GM19035 (cell line): Measurements from ENCODE around the gene TBL2.
A peak's percentile ranks its signal among the peaks of the same experiment; 100 is the strongest.
"Not testable (repeated sequence)": the region's sequence is repeated elsewhere in the genome, so short reads cannot be mapped to it uniquely, and the experiment has no call there.

Experiments
- ATAC-seq: cut with Tn5 transposase; IDR thresholded peaks from one replicate; pipeline ENCODE4 v1.9.1; 2021; ENCODE audit not compliant: unreplicated experiment

TBL2 gene

DNA sequence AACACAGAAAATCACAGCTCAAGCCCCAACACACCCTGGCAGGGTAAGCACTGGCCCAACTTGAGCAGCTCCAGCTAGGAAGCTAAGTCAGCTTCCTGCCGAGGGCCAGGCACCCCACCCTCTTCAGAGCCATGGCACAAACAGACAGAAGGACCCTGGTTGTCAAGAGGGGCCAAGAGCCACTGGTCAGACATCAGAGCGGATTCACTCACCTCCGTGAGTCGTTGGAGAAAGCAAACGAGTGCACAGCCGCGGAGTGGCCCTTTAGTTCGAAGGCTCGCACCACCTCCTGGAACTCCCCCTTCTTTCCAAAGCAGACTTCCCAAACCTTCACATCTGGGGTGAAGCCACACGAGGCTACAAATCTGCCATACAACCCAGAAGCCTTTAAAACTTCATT, 7.4 kb downstream of the TBL2 start:
- ATAC-seq, result no peak

DNA sequence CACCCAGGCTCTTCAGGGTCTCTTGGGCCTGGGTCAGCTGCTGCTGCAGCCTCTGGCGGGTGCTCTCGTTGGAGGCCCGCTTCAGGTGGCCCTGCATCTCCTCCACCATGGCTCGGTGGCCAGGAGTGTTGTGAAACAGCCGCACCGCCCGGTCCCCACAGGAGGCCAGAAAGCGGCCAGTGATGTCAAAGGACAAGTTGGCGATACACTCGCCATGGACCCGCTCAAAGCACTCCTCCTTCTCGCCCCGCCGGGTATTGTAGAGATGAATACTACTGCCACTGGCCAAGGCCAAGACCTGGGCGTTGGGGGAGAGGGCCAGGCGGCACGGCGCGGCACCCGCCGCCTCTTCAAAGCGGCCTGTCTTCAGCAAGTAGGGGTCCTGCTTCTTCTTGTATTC, 7.9 kb downstream of the TBL2 start:
- no peak for ATAC-seq

DNA sequence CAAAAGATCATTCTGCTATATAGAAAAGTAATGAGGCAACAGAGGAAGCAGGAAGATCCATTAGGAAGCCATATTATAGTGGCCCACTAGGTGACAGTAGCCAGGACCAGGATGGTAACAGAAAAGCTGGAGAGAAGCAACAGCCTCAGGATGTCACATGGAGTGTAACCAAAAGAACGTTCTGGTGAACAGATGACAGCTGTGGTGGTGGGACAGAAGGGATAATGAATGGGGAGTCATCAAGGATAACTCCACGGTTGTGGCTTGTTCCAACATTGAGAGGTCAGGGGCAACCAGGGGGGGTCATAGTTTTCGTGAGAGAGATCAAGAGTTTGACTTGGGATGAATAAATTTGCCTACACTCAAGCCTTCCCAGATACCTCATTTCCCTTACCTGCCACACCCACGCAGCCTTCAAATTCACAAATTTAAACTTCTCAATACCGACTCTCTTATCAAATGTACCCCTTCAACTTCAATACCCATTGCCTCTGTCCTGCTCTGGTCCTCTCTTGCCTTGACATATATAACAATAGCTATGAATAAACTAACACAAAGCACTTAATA, 9.3 kb downstream of the TBL2 start:
- ATAC-seq, result no peak

GRCh38 chr7:73567846-73568685, 10.3 kb downstream of the TBL2 start:
- ATAC-seq, result no peak

DNA sequence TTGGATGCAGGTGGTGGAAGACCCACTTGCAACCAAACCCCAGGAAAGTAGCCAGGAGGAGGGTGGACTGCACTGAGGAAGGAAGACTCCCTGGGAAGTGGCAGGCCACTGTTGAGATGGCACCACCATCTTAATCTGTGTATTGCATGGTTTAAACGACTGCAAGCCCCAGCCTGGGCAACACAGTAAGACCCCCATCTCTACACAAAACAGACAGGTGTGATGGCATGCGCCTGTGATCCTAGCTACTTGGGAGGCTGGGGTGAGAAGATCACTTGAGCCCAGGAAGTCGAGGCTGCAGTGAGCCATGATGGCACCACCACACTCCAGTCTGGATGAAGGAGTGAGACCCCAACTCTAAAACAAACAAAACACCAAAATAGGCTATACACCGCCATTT, 11.2 kb downstream of the TBL2 start:
- ATAC-seq, result no peak

DNA sequence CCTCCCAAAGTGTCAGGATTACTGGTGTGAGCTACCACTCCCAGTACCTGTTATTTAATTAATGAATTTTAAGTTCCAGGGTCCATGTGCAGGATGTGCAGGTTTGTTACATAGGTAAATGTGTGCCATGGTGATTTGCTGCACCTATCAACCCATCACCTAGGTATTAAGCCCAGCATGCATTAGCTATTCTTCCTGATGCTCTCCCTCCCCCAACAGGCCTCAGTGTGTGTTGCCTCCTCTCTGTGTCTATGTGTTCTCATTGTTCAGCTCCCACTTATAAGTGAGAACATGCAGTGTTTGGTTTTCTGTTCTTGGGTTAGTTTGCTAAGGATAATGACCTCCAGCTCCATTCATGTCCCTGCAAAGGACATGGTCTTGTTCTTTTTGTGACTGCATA, 11.9 kb downstream of the TBL2 start:
- ATAC-seq, result not testable (repeated sequence)

- ATAC-seq, result no peak
Measured at GRCh38 chr7:73565675-73566340, 12.6 kb downstream of the TBL2 start.

DNA sequence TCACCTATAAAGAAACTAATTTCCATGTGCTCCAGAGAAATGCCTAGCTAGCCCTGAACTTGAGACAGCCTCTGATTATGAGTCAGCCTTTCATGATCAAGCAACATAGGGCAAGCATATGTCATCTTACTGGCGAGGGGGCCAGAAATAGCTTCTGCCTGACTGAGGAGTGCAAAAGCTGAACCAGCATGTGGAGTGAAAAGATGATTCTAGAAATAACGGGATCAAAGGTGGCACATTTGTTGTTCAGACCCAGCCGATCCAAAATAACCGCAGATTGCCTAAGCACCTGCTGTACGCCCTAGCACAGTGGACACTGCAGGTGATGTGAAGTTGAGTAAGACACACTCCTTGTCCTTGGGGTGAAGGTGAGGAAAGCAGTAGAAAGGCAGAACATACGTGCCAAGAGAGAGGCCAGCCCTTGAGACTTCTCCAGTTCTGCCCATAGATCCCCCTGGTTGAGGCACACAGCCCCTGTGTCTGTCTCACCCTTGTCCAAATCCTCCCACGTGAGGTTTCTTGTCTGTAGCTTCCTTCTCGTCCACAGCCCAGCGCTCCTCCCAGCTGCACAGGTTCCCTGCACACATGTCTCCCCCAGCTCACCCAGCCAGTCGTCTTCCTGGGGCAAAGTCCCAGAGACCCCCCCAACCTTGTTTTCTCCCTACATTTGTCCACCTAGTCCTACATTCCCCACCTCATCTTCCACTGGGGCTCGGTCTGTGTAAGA, 18.1 kb downstream of the TBL2 start:
- no peak for ATAC-seq

GRCh38 chr7:73557397-73558257, 20.8 kb downstream of the TBL2 start, which contains the start of gene BCL7B:
Gene BCL7B, minus strand, starts transcription at chr7:73557690. Its CDS starts 112 bp downstream, at chr7:73557578.
- peak; percentile 55 for ATAC-seq

GRCh38 chr7:73557108-73557396, 21.3 kb downstream of the TBL2 start:
- peak; percentile 86 for ATAC-seq

GRCh38 chr7:73556208-73557107, 21.9 kb downstream of the TBL2 start:
- no peak for ATAC-seq

DNA sequence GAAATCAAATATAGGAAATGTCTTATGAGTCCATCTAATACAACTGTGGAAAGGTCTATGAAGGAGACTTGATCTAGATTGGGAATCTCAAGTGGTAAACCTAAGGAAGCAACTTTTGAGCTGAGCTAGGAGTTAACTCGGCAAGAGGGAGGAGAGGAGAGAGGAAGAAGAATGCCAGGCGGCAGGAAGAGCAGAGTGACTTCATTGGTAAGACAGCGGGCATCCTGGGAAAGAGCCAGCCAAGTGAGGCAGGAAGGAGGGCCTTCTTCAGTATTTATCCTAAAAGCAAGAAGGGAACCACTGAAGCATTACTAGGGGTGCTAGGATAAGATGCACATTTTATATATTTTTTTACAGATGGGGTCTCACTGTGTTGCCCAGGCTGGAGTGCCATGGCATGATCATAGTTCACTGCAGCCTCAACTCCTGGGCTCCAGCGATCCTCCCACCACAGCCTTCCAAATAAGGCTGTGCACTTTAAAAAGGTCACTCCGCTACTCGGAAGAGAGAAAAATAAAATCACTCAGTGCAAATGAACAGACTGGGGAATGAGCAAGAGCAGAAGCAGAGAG, 22.9 kb downstream of the TBL2 start:
- ATAC-seq, result no peak

- not testable (repeated sequence) for ATAC-seq
Measured at GRCh38 chr7:73550093-73550492, 28.3 kb downstream of the TBL2 start.

GRCh38 chr7:73549176-73549575, 29.2 kb downstream of the TBL2 start:
- no peak for ATAC-seq

DNA sequence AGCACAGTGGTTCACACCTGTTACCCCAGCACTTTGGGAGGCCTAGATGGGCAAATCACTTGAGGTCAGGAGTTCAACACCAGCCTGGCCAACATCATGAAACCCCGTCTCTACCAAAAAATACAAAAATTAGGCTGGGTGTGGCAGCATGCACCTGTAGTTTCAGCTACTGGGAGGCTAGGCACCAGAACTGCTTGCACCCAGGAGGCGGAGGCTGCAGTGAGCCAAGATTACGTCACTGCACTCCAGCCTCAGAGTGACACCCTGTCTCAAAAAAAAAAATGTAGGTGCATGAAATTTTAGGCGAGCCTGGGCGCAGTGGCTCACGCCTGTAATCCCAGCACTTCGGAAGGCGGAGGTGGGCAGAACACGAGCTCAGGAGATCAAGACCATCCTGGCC, 30.5 kb downstream of the TBL2 start:
- no peak for ATAC-seq

- ATAC-seq, result no peak
Measured at GRCh38 chr7:73544678-73545077, 33.7 kb downstream of the TBL2 start.

- no peak for ATAC-seq
Measured at GRCh38 chr7:73541722-73542121, 36.7 kb downstream of the TBL2 start.

GRCh38 chr7:73539709-73540108, 38.7 kb downstream of the TBL2 start:
- ATAC-seq, result no peak

DNA sequence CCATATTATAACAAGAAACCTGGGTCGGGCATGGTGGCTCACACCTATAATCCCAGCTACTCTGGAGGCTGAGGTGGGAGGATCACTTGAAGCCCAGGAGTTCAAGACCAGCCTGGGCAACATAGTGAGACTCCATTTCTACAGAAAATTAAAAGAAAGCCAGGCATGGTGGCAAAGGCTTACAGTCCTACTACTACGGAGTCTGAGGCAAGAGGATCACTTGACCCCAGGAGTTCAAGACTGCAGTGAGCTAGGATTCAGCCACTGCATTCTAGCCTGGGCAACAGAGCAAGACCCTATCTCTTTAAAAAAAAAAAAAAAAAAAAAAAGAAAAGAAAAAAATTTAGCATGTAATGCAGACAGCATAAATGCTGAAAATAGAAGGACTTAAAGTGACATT, 39.9 kb downstream of the TBL2 start:
- not testable (repeated sequence) for ATAC-seq
